HuH-7 (cell line): ENCODE measurements around the gene FBXW5.
A peak's percentile ranks its signal among the peaks of the same experiment; 100 is the strongest.

Source experiments
- DNase-seq: peaks from one replicate; pipeline ENCODE4 v3.0.0; 2011; ENCODE audit warnings: low spot score

The FBXW5 gene

GRCh38 chr9:136947955-136948510, 3.5 kb upstream of the FBXW5 start:
- DNase-seq = peak; percentile 94

GRCh38 chr9:136947028-136947891, 2.7 kb upstream of the FBXW5 start:
- no peak for DNase-seq

- DNase-seq = no peak
Observed at GRCh38 chr9:136946228-136947027, 1.9 kb upstream of the FBXW5 start.

GRCh38 chr9:136945333-136946227, 1.0 kb upstream of the FBXW5 start:
- DNase-seq = no peak

- DNase-seq = peak; percentile 59
Observed at GRCh38 chr9:136944212-136944518, 373 bp downstream of the FBXW5 start.

GRCh38 chr9:136943291-136944211, 987 bp downstream of the FBXW5 start:
- DNase-seq = no peak

- no peak for DNase-seq
Observed at GRCh38 chr9:136942881-136943230, 1.7 kb downstream of the FBXW5 start.

GRCh38 chr9:136942112-136942880, 2.2 kb downstream of the FBXW5 start:
- no peak for DNase-seq

- no peak for DNase-seq
Observed at GRCh38 chr9:136941231-136942111, 3.1 kb downstream of the FBXW5 start.

- no peak for DNase-seq
Observed at GRCh38 chr9:136940526-136941230, 3.9 kb downstream of the FBXW5 start.

- no peak for DNase-seq
Observed at GRCh38 chr9:136939996-136940525, 4.5 kb downstream of the FBXW5 start.

- DNase-seq = no peak
Observed at GRCh38 chr9:136939431-136939995, 5.0 kb downstream of the FBXW5 start.

GRCh38 chr9:136937186-136938001, 7.1 kb downstream of the FBXW5 start:
- no peak for DNase-seq

- no peak for DNase-seq
Observed at GRCh38 chr9:136936645-136937170, 7.8 kb downstream of the FBXW5 start.

GRCh38 chr9:136935651-136936050, 8.9 kb downstream of the FBXW5 start:
- no peak for DNase-seq

- DNase-seq = no peak
Observed at GRCh38 chr9:136934277-136934676, 10.3 kb downstream of the FBXW5 start.

GRCh38 chr9:136931611-136932130, 12.9 kb downstream of the FBXW5 start:
- DNase-seq = no peak
